Body of pancreas (tissue), 4 donors: ENCODE results near the gene ZDHHC21. TPM values are rescaled to one million over a fixed set of nuclear protein-coding genes. Genes with fewer than 3 reads are reported as not detected.

Experiments used
- ATAC-seq: fragments of 150-250 bp; one replicate; pipeline ENCODE4 v1.9.1; 2016
- DNase-seq, 4 donors: peaks; one replicate each; pipeline ENCODE4 v3.0.0-alpha.2; 2019
- H3K27ac ChIP-seq, 4 donors: fragments of 200-600 bp; sonication (generic); 1 replicate in 3 of 4; 2 replicates in 1 of 4; pipeline versions ENCODE4 v1.5.1 to v1.6.1; 2016 to 2019; ENCODE audit warnings: mild to moderate bottlenecking in 1 of 4, mixed read lengths in 1 of 4, moderate library complexity in 1 of 4
- H3K27me3 ChIP-seq, 2 donors: fragments of 200-600 bp; sonication (generic); one replicate each; pipeline ENCODE4 v1.6.0; 2016; ENCODE audit warnings: mild to moderate bottlenecking in 1 of 2
- H3K36me3 ChIP-seq, 2 donors: fragments of 200-600 bp; sonication (generic); replicated peaks in 1 of 2; 2 replicates each; pipeline ENCODE4 v1.5.1; 2016; ENCODE audit warnings: low read depth in 2 of 2; ENCODE audit not compliant: insufficient read depth in 1 of 2
- H3K4me1 ChIP-seq: fragments of 200-600 bp; sonication (generic); one replicate; pipeline ENCODE4 v1.6.0; 2016
- H3K4me3 ChIP-seq, 2 donors: fragments of 200-600 bp; sonication (generic); 1 replicate in 1 of 2; 2 replicates in 1 of 2; pipeline ENCODE4 v1.5.1; 2016 to 2019
- H3K9me3 ChIP-seq, 3 donors: fragments of 200-600 bp; sonication (generic); 1 replicate in 2 of 3; 2 replicates in 1 of 3; pipeline ENCODE4 v1.5.1; 2016
- CTCF ChIP-seq, 7 experiments: fragments of 450-650 bp in 4 of 7; fragments of 200-600 bp in 3 of 7; sonication (generic) in 3 of 7; IDR thresholded peaks; one replicate each; pipeline ENCODE4 v1.5.1; 2016 to 2019; ENCODE audit warnings: antibody characterized with exemption in 7 of 7
- POLR2A ChIP-seq, 3 donors: fragments of 450-650 bp; IDR thresholded peaks; one replicate each; pipeline ENCODE4 v1.6.1; 2016; ENCODE audit warnings: antibody characterized with exemption in 3 of 3, mild to moderate bottlenecking in 2 of 3
- WGBS, 2 donors: methylation state at CpG; one replicate each; pipeline ENCODE4 v1.1.5; 2017; 5-methylcytosine and 5-hydroxymethylcytosine counted together
- intact Hi-C: fragments of 100-400 bp; cut with DNase I; formaldehyde crosslinking; loops from one replicate; pipeline ENCODE4 v1.15.1; 2023
- total RNA-seq, 2 donors: library from RNA; depleted of rRNA; stranded (reverse); fragments of >200 nt; gene quantifications; one replicate each; pipeline ENCODE4 v1.1.0, GENCODE V29; 2016

The ZDHHC21 gene
- total RNA-seq, 2 donors from 2014 or later: 9.6 to 67.6 TPM

- no peaks in the 10 kb centered on the region for H3K9me3 ChIP-seq
- WGBS, 2 donors: 75 to 81% methylated on average over 2 of the region's 2 CpGs
- H3K4me3 ChIP-seq: no peak overlapping the region
- ATAC-seq: no peak
- H3K4me1 ChIP-seq: no peaks in the 10 kb centered on the region
- H3K36me3 ChIP-seq: no peaks in the 10 kb centered on the region
- H3K27me3 ChIP-seq: no peaks in the 10 kb centered on the region
- intact Hi-C loops: no loop called here
- H3K27ac ChIP-seq: no peak overlapping the region
- no peak for DNase-seq
- no peak for TF ChIP-seq POLR2A (IDR thresholded peaks at IDR 0.05)
- no peak for TF ChIP-seq CTCF (IDR thresholded peaks at IDR 0.05)
Measured at GRCh38 chr9:14608540-14608939, 84.7 kb downstream of the ZDHHC21 start.

DNA sequence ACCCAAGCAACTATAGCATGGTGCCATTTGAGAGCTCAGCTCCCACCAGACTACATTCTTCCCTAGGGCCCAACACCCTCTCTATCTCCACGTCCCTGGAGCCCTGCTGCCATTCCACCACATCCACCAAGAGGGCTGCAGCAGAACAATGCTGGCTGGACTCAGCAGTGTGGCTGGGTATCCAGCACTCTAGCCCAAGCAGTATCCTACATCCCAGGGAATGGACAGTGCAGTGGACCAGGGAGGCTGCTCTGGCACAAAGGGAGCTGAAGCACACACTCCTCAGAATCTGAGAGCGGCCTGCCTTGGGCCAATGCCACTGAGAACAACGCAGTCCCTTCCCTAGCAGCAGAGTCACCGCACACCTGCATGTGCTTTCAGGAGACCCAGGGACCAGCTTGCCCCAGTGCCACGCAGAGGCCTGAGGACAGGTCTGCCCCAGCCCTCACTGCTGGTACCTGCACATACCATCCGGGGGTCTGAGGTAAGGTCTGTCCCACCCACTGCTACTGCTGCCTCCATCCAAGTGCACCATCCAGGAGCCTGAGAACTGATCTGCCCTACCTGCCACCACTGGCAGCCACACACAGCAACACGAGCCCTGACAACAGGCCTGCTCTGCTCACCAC lies 95.9 kb downstream of the ZDHHC21 start:
- intact Hi-C loops: no loop called here
- 94 to 96% methylated on average over 6 to 7 of the region's 7 CpGs for WGBS, 2 donors
- H3K27me3 ChIP-seq: no peaks in the 10 kb centered on the region
- no peaks in the 10 kb centered on the region for H3K36me3 ChIP-seq
- no peak overlapping the region for H3K4me3 ChIP-seq
- H3K9me3 ChIP-seq: peaks cover 0 to 7% (median 0%) of the 10 kb centered on the region in 3 donors
- H3K27ac ChIP-seq: no peak overlapping the region
- no peaks in the 10 kb centered on the region for H3K4me1 ChIP-seq
- DNase-seq: no peak
- TF ChIP-seq CTCF (IDR thresholded peaks at IDR 0.05) (no peak), POLR2A (IDR thresholded peaks at IDR 0.05) (no peak)
- no peak for ATAC-seq

DNA sequence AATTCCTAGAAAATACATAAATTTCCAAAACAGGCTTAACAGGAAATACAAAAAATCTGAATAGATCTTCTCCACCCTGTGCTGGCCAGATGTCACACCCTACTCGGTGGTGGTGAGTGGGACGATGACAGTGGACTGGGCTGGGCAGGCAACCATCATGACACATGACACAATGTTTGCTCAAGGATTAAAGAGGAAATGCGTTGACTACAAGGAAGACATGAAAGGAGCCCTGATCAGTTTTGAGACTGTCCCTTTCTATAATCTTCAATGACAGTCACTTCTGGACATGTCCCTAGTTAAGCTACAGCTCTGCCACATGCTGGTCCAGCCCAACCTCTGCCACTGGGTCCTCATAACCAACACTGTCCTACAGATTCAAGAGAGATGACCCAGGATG lies 99.8 kb downstream of the ZDHHC21 start:
- WGBS, 2 donors: 95 to 97% methylated on average over 3 of the region's 3 CpGs
- no peak for DNase-seq
- H3K9me3 ChIP-seq: peaks cover 0 to 7% (median 0%) of the 10 kb centered on the region in 3 donors
- H3K4me3 ChIP-seq: no peak overlapping the region
- TF ChIP-seq CTCF (IDR thresholded peaks at IDR 0.05) (no peak), POLR2A (IDR thresholded peaks at IDR 0.05) (no peak)
- H3K36me3 ChIP-seq: no peaks in the 10 kb centered on the region
- no peak overlapping the region for H3K27ac ChIP-seq
- intact Hi-C loops: no loop called here
- no peaks in the 10 kb centered on the region for H3K4me1 ChIP-seq
- no peak for ATAC-seq
- H3K27me3 ChIP-seq: no peaks in the 10 kb centered on the region

DNA sequence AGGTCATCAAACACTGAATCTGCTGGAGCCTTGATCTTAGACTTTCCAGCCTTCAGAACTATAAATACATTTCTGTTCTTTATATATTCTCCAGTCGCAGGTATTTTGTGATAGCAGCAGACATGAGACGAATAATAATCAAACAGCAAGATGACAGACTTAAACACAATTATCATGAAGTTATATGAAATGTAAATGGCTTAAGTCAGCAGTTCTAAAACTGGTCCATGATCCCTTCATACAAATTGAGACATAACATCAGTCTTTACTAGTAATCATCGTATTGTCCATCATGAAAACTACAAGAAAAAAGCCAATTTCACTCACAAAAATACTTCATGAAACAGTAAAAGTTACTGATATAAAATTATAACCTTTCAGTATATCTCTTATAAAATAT lies 101.8 kb downstream of the ZDHHC21 start:
- no peak overlapping the region for H3K4me3 ChIP-seq
- ATAC-seq: no peak
- H3K36me3 ChIP-seq: no peaks in the 10 kb centered on the region
- TF ChIP-seq POLR2A (IDR thresholded peaks at IDR 0.05): no peak
- no peak for TF ChIP-seq CTCF (IDR thresholded peaks at IDR 0.05)
- 82 to 89% methylated on average over 3 of the region's 3 CpGs for WGBS, 2 donors
- peaks cover 0 to 6% (median 0%) of the 10 kb centered on the region in 3 donors for H3K9me3 ChIP-seq
- H3K27me3 ChIP-seq: no peaks in the 10 kb centered on the region
- H3K27ac ChIP-seq: no peak overlapping the region
- H3K4me1 ChIP-seq: no peaks in the 10 kb centered on the region
- DNase-seq: no peak
- intact Hi-C loops: no loop called here
